CD4-positive, alpha-beta T cell treated with Interferon gamma for 1 hour (primary cell): ENCODE measurements around the gene PNPLA3.
A peak's percentile ranks its signal among the peaks of the same experiment; 100 is the strongest.

Experiments used
- DNase-seq: peaks from one replicate; pipeline ENCODE4 v3.0.0-alpha.2; 2020

Gene PNPLA3

DNA sequence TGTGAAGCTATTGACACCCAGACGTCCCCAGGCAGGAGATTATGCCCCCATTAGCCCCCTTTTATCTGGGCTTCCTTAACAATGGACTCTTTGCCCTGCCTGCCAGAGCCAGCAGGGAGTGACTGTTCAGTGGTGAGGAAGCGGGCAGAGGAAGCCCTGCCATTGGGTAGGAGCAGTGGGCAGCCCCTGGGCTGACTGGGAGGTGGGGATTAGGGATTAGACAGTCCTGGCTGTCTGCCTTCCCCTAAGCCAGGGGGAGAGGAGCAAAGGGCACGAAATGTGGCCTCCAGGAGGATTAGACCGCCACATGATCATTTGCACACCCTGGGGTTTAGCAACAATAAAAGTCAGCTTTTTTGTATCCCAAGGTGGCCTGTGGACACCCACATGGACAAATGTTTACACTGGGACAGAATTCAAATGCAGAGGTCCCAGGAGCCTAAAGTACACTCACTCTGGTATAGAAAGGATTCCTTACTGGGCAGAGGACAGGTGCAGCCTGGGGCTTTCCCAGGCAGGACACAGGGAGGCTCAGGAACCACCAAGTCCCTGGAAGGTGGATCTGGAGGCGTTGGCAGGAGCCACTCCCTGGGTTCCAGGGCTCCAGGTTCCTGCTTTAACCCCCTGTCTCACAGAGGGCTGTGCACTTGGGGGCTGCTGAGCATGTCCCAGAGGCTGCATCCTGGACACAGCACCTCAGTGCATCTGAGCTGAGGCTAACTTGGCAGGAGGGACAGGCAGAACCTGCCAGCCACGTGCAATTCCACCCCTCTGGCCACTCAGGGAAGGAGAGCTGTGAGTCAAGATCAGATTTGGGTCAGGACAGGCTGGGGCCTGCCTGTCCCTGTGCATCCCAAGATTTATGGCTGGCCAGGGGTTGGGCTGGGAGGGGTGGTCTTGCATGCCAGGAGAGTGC is 2.1 kb downstream of the PNPLA3 start:
- no peak for DNase-seq

- DNase-seq: no peak
Measured at GRCh38 chr22:43926349-43926710, 2.7 kb downstream of the PNPLA3 start.

GRCh38 chr22:43928468-43928867 is 4.9 kb downstream of the PNPLA3 start:
- DNase-seq: peak; percentile 33

GRCh38 chr22:43928908-43929307 is 5.3 kb downstream of the PNPLA3 start:
- no peak for DNase-seq

GRCh38 chr22:43931771-43932170 is 8.2 kb downstream of the PNPLA3 start:
- DNase-seq: no peak

GRCh38 chr22:43941449-43941848 is 17.8 kb downstream of the PNPLA3 start:
- DNase-seq: no peak

GRCh38 chr22:43944670-43945430 is 21.2 kb downstream of the PNPLA3 start:
- no peak for DNase-seq

DNA sequence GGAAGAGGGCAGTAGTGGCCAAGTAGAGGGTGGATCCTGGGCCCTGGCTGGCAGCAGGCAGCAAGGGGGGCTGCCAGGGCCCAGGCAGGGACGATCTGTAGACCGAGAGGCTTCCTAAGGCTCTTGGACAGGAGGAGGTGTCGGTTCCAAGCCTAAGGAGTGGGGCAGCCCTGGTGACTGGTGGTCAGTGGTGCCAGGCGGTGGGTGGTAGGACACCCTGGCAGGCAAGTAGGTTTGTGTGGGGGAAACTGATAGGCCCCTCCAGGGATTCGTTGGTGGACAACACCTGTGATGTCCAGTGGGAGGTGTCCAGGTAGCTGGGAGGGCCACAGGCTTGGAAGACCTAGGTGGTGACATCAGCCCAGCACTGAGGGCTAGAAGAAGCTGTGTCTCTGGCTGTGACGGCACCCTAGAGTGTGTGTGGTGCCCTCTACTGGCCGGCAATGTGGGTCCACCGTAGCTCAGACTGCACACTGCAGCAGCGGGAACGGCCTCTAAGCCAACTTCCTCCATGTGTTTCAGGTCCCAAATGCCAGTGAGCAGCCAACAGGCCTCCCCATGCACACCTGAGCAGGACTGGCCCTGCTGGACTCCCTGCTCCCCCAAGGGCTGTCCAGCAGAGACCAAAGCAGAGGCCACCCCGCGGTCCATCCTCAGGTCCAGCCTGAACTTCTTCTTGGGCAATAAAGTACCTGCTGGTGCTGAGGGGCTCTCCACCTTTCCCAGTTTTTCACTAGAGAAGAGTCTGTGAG is 22.2 kb downstream of the PNPLA3 start:
- peak; percentile 47 for DNase-seq

DNA sequence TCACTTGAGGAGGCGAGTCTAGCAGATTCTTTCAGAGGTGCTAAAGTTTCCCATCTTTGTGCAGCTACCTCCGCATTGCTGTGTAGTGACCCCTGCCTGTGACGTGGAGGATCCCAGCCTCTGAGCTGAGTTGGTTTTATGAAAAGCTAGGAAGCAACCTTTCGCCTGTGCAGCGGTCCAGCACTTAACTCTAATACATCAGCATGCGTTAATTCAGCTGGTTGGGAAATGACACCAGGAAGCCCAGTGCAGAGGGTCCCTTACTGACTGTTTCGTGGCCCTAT is 22.7 kb downstream of the PNPLA3 start:
- no peak for DNase-seq

- no peak for DNase-seq
Measured at GRCh38 chr22:43948836-43949406, 25.3 kb downstream of the PNPLA3 start.

GRCh38 chr22:43951391-43951790 is 27.8 kb downstream of the PNPLA3 start:
- DNase-seq: no peak

- DNase-seq: no peak
Measured at GRCh38 chr22:43951966-43952365, 28.4 kb downstream of the PNPLA3 start.

DNA sequence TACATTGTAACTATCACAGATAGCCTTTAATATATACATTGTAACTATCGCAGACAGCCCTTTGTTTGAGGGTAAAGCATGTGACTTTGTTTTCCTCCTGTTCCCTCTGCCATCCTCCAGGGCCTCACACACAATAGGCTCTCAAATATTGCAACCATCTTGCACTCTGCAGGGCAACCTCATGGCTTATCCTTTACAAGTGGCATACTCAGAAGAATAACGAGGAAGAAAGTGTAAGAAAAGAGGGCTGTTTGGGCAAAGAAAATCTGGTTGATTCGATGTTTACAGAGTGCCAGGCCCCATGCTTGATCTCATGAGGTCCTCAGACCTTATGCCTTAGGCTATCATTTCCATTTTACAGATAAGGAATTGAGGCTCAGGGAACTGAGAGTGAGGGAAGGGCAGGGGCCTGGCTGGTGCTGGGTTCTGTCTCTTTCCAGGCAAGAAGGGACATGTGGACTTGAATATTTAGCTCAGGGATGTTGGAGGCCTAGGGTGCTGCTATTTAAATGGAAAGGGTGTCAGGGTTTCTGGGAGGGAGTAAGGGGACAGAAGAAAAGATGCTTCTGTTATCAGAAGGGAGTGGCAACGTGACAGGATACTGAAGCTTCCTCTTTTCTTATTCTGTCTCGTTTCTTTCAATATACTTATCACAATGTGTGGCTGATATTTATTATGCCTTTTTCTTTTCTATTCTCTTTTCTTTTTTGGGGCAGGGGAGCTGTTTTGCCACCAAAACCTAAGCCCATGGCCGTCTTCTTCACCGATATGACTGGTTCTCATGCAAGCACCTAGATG is 30.6 kb downstream of the PNPLA3 start:
- DNase-seq: no peak

- DNase-seq: peak; percentile 88
Measured at GRCh38 chr22:43955040-43955882, 31.7 kb downstream of the PNPLA3 start, which contains the start of gene SAMM50. Gene SAMM50 (plus strand): TSS chr22:43955442. CDS start chr22:43955578, 136 bp downstream.

DNA sequence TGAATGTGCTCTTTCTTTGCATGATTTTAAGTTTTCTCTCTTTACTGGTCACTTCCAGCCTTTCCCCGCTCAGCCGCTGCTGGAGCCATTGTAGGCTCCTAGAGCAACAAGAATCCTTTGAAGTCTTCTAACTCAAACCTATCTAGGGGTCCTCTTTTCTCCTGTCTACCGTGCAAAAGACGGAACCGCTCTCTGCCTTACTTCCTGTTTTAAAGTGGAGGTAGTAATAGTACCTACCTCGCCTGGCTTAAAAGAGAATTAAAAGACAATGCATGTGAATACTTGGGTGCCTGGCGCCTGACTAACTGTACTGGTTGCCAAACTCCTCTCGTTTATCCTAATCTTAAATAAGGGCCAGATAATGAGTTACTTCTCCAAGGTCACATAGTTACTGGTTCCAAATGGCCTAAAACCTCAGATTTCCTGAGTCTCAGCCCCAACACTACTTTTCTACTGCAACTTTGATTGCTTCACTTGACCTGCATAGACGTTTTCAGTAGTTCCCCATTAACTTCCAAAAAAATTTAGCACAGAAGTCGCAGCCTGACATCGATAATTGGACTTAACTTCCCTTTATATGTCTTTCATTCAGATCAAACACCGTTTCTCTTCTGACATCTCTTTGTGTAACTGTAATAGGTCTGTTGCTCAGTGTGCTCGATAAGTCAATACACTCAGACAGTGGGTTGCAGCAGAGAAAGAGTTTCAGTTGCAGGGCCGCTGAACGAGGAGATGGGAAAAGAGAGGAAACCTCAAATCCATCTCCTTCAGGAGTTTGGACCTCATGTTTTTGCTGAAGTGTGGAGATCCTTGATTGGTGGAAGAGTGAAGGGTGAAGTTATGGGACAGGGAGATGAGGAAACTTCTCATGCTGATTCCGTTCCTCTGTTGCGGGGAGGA is 32.5 kb downstream of the PNPLA3 start:
- no peak for DNase-seq

DNA sequence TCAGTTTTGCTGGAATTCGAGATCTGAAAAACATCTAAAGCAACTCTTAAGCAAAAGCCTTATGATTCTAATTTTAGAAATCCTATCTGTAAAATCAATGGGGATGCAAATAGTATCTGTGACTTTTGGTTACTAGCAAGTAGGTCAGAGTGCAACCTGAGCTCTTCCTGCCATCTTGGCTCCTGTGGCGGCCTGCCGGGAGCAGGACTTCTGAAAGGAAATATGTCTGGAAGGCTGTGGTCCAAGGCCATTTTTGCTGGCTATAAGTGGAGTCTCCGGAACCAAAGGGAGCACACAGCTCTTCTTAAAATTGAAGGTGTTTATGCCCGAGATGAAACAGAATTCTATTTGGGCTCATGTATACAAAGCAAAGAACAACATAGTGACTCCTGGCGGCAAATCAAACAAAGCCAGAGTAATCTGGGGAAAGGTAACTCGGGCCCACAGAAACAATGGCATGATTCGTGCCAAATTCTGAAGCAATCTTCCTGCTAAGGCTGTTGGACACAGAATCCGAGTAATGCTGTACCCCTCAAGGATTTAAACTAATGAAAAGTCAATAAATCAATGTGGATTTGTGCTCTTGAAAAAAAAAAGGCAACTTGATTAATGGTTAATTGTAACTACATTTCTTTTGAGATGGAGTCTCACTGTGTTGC is 33.3 kb downstream of the PNPLA3 start:
- DNase-seq: no peak

- DNase-seq: no peak
Measured at GRCh38 chr22:43957871-43958270, 34.3 kb downstream of the PNPLA3 start.

GRCh38 chr22:43964314-43964857 is 40.8 kb downstream of the PNPLA3 start:
- no peak for DNase-seq

- no peak for DNase-seq
Measured at GRCh38 chr22:43967069-43967468, 43.5 kb downstream of the PNPLA3 start.
